Epithelial cell of esophagus (primary cell): ENCODE measurements around the gene C19orf25.
A peak's percentile ranks its signal among the peaks of the same experiment; 100 is the strongest.

ENCODE experiments used
- DNase-seq: peaks from one replicate; pipeline ENCODE4 v3.0.0; 2010; ENCODE audit warnings: low read depth
- H3K4me3 ChIP-seq: 2 replicates; pipeline ENCODE4 v1.5.1; 2011; ENCODE audit warnings: mild to moderate bottlenecking, low read length, control low read depth
- CTCF ChIP-seq: IDR thresholded peaks from 2 replicates; pipeline ENCODE4 v1.5.1; 2011; ENCODE audit warnings: low read depth, mild to moderate bottlenecking, low read length, control low read depth, inconsistent platforms; ENCODE audit not compliant: insufficient read depth; ENCODE audit errors: missing control alignments

The C19orf25 gene

DNA sequence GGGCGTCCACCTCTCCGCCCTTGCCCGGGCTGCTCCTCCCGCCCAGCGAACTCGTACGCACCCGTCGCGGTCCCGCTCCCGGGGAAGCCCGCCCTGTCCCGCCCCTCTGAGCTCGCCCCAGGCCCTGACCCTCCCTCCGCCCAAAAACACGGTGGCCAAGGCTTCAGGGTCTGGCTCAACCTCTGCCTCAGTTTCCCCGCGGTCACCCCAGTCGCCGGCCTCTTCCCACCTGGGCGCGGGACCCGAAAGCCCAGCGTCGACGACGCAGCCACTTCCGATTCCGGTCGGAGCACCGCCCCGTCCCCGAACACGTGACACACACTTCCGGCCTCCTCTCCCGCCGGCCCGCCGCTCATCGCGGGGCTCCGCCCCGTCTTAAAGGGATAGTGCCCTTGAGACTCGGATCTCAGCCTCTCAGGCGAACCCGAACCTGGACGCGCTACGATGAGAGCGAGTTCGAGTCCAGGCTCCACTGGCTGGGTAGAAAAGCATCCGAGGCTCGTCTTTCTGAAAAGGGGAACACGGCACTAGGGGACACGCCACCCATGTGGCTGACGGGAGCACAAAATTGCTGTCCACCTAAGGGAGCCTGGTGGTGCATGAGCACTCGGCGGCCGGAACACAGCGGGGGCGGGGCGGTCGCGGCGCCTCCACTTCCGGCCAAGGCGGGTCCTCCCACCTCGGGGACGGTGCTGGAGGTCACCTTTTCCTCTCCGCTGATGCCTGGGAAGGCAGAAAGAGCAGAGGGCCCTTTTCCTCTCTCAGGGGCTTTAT lies at the start of gene C19orf25:
TSS of gene C19orf25 (minus strand) at position 282 of the 774 bp plus-strand sequence. CDS start 312 bp downstream, outside the sequence.
- H3K4me3 ChIP-seq, result peak within 1 kb of the TSS; percentile 87
- TF ChIP-seq CTCF, result no peak
- DNase-seq, result peak; percentile 96

DNA sequence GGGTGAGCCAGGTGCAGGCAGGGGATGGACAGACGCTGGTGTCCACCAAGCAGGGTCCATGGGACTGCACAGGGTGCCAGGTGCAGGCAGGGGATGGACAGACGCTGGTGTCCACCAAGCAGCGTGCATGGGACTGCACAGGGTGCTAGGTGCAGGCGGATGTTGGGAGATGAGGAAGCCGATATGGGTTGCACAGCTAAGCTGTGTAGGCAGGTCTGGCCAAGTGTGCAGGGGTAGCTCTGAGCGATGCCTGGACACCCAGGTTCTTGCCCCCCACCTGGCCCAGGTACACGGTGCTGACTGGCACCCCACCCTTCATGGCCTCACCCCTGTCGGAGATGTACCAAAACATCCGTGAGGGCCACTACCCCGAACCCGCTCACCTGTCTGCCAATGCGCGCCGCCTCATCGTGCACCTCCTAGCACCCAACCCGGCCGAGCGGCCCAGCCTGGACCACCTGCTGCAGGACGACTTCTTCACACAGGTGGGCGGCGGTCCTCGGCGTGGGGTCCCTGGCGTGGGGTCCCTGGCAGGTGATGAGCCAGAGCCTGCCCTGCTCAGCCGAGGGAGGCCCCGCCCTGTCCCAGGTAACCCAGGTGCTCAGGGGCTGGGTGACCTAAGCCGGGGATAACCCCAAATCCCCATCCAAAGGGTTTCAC lies 48.8 kb upstream of the C19orf25 start:
- no peak overlapping the region for H3K4me3 ChIP-seq
- no peak for TF ChIP-seq CTCF
- DNase-seq, result no peak

GRCh38 chr19:1526979-1527649 lies 48.1 kb upstream of the C19orf25 start:
- DNase-seq, result peak; percentile 49
- H3K4me3 ChIP-seq, result no peak overlapping the region
- no peak for TF ChIP-seq CTCF

GRCh38 chr19:1526066-1526778 lies 47.2 kb upstream of the C19orf25 start:
- no peak overlapping the region for H3K4me3 ChIP-seq

GRCh38 chr19:1525343-1525742 lies 46.3 kb upstream of the C19orf25 start:
- H3K4me3 ChIP-seq, result no peak overlapping the region
- no peak for TF ChIP-seq CTCF
- DNase-seq, result no peak

More at GRCh38 chr19:1526066-1526778, 47.2 kb upstream of the C19orf25 start:
- DNase-seq, result no peak
- no peak for TF ChIP-seq CTCF

- H3K4me3 ChIP-seq, result no peak overlapping the region
- no peak for TF ChIP-seq CTCF
- DNase-seq, result no peak
These were observed 45.9 kb upstream of the C19orf25 start for GRCh38 chr19:1524972-1525325.
